HG03575 (cell line): ENCODE data around the gene PTPRN2.
"Not testable (repeated sequence)": the region's sequence is repeated elsewhere in the genome, so short reads cannot be mapped to it uniquely, and the experiment has no call there.

Experiments
- ATAC-seq: cut with Tn5 transposase; IDR thresholded peaks from one replicate; pipeline ENCODE4 v1.9.1; 2021; ENCODE audit not compliant: unreplicated experiment, insufficient number of reproducible peaks, low FRiP score; ENCODE audit errors: extremely low read depth

The PTPRN2 gene

DNA sequence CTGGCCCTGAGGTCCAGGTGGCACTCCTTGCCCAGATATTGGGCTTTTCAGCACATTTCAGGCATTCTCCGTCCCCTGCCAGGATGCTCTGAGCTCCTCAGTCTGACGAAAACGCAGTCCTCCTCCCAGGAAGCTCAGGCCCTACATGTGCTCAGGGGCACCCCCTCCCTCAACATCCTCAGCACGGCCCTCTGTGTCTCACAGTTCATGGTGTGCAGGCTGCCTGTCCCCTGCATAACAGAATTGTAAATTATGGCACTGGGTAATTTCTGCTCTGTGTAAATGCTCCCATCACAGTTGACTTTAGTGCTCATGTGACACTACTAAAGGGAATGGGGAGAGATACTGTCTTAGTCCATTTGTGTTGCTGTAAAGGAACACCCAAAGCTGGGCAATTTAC is 687.1 kb downstream of the PTPRN2 start:
- no peak for ATAC-seq

DNA sequence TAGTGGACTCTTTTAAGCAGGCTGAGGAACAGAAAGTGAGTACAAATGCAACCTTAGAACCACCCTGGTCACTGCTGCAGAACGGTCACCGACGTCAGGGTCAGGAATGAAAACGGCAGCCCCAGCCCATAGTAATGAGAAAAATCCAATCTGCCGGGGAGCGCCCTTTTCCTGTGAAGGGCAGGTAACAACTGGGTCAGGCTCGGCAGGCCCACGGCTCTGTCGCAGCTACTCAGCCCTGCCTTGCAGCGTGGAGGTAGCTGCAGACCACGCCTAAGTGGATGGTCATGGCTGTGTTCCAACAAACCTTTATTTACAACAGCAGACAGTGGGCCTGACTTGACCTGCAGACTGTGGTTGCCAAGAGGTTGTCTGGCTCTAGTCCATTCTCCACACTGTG is 687.6 kb downstream of the PTPRN2 start:
- ATAC-seq: no peak

- ATAC-seq: no peak
These were observed 688.7 kb downstream of the PTPRN2 start for GRCh38 chr7:157898802-157899505.

GRCh38 chr7:157898261-157898660 is 689.4 kb downstream of the PTPRN2 start:
- no peak for ATAC-seq

GRCh38 chr7:157897681-157898080 is 689.9 kb downstream of the PTPRN2 start:
- ATAC-seq: no peak

DNA sequence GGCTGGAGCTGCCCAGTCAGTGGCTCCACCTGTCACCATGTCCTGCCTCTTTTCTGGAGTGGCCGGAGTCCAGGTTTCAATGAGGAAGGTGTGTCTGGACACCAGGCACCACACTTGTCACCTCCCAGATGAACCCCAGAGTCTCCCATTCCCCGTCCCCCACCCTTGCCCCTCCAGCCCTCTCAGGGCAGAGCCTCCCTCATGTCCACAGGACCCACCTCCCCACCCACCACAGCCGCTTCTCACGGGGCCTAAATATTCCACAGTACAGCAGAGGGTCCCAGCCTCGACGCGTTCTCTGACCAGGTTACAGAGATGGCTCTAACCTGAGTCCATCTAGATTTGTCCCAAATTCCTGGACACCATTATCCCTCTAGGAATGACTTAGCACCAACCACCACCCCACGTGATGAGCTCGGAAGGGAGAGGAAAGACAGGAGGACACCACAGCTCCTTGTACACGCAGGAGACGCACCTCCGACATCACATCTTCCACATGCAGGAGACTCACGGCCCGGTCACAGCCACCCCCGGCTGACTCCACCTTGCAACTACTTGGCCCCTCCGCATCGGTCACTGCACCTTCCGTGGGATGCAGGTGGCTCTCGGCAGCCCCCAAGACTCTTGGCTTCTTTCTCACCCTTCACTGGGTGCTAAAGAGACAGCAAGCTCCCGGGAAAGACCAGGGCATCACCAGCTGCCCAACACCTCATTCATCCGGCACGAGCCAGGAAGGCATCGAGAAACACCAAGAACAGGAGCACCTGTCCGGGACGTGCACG is 690.7 kb downstream of the PTPRN2 start:
- no peak for ATAC-seq

DNA sequence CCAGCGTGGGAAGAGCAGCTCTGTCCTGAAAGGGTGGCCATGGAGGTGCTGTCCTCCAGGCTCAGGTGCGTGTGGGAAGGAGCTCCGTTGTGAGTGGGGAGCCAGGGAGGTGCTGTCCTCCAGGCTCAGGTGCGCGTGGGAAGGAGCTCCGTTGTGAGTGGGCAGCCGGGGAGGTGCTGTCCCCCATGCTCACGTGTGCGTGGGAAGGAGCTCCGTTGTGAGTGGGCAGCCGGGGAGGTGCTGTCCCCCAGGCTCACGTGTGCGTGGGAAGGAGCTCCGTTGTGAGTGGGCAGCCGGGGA is 691.3 kb downstream of the PTPRN2 start:
- ATAC-seq: not testable (repeated sequence)

GRCh38 chr7:157895520-157896375 is 691.9 kb downstream of the PTPRN2 start:
- ATAC-seq: no peak

GRCh38 chr7:157895098-157895497 is 692.5 kb downstream of the PTPRN2 start:
- ATAC-seq: not testable (repeated sequence)

- no peak for ATAC-seq
These were observed 694.0 kb downstream of the PTPRN2 start for GRCh38 chr7:157893535-157894044.

- no peak for ATAC-seq
These were observed 694.7 kb downstream of the PTPRN2 start for GRCh38 chr7:157892751-157893523.

- no peak for ATAC-seq
These were observed 696.7 kb downstream of the PTPRN2 start for GRCh38 chr7:157890921-157891401.

GRCh38 chr7:157889480-157889879 is 698.1 kb downstream of the PTPRN2 start:
- no peak for ATAC-seq

- no peak for ATAC-seq
These were observed 699.0 kb downstream of the PTPRN2 start for GRCh38 chr7:157888579-157888978.

DNA sequence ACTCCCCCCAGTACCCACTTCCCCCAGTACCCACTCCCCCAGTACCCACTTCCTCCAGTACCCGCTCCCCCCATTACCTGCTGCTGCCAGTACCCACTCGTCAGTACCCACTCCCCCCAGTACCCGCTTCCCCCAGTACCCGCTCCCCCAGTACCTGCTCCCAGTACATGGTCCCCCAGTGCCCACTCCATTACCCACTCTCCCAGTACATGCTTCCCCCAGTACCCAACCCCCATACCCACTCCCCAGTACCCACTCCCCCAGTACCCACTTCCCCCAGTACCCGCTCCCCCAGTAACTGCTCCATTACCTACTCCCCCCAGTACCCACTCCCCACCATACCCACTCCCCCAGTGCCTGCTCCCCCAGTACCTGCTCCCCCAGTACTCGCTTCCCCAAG is 700.2 kb downstream of the PTPRN2 start:
- no peak for ATAC-seq

- no peak for ATAC-seq
These were observed 700.9 kb downstream of the PTPRN2 start for GRCh38 chr7:157886711-157887110.

GRCh38 chr7:157886266-157886665 is 701.4 kb downstream of the PTPRN2 start:
- no peak for ATAC-seq

GRCh38 chr7:157885140-157885539 is 702.5 kb downstream of the PTPRN2 start:
- ATAC-seq: no peak
